Measurements from ENCODE around the gene ANKS1B.

DNA sequence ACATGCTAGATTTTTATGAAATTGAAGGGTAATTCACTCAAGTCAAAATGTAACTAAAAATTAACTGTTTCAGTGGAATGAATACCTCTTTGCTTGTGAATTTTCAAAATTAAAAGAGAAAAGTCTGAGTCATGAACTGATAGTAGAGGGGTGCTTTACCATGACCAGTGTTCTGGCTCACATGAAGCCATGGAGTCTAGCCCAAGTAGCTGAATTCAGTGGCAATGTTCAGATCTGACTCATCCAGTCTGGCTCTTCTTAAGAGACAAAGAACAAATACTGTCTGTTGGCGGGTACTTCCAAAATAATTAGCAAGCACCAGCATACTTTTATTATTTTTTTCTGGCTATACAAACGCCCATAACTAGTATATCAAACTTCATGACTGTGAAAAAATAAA is 703.5 kb downstream of the ANKS1B start:
- no peak for TF ChIP-seq CTCF (conservative IDR thresholded peaks at IDR 0.05; ENCODE audit: low read length)
- no peak for TF ChIP-seq EZH2phosphoT487 (IDR thresholded peaks at IDR 0.05; ENCODE audit: borderline replicate concordance)
